ENCODE results near the gene PCLO. TPM values are rescaled to one million over a fixed set of nuclear protein-coding genes. Genes with fewer than 3 reads are reported as not detected.
A peak's percentile ranks its signal among the peaks of the same experiment; 100 is the strongest.

Gene PCLO
- total RNA-seq, 1 experiment from 2014 or later = 3.1 TPM

DNA sequence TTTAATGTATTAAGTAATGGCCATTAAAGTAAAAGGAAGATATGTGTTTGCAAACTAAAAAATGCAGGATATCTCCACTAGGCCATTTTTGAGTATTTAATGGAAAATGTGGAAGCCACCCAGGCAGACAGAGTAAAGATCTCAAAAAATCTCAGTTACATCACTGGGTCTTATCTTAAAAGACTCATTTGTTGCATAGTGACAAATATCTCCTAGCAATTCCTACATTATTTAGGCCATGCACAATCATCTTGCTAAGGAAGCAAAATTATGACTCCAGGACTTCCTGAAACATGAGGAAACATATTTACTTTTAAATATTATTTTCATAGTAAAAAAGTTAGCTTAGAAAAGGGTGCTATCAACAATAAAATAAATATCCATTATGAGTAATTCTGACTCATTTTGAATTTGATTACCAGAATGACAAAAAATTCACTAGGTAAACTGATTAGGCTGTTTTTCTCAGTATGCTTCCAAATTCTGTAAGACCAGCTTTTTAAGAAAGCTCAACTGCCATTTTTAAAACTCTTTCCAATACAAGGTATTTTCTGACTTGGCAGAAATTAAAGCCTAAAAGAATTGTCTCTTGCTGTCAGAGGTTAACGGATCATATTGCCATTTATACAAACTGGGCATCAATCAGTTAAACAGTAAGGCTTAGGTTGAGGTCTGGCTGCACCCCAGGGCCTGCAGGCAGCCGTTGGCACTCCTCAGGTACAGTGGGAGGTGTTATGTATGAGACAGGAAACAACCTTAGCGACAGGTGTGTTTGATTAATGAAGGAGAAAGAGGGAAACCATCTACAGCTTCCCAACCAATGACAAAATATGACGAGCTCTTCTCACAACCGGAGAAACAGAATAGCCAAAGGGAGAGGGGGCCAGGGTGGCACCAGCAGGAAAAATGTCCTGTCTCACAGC, 31.8 kb downstream of the PCLO start:
- no peak overlapping the region for H4K5ac ChIP-seq (ENCODE audit: insufficient read length, low read depth, low read length)
- H2BK20ac ChIP-seq (ENCODE audit: low read depth, low read length, poor library complexity, severe bottlenecking) = no peak overlapping the region
- H3K27me3 ChIP-seq (ENCODE audit: insufficient read depth, low read length) = no peaks in the 10 kb centered on the region
- no peak overlapping the region for H3K9ac ChIP-seq (ENCODE audit: extremely low read depth, insufficient read length, low read length)
- peaks cover 1 to 2% of the 10 kb centered on the region in 2 experiments; a peak in 2 of 5 replicates for H3K9me3 Mint-ChIP-seq
- H2BK5ac ChIP-seq (ENCODE audit: insufficient read length, low read length) = no peak overlapping the region
- no peak overlapping the region for H2BK120ac ChIP-seq (ENCODE audit: low read depth, low read length, poor library complexity, severe bottlenecking)
- peaks cover 2 to 12% (median 12%) of the 10 kb centered on the region in 3 experiments; a peak in 5 of 7 replicates for H3K36me3 Mint-ChIP-seq (ENCODE audit: insufficient read depth in 1 of 3, low read depth in 3 of 3)
- no peak overlapping the region for H3K18ac ChIP-seq (ENCODE audit: insufficient read length, low read depth, low read length)
- no peaks in the 10 kb centered on the region for H3K4me1 ChIP-seq (ENCODE audit: insufficient read depth, low read length)
- no peak overlapping the region for H3T11ph ChIP-seq (ENCODE audit: low read length)
- no peaks in the 10 kb centered on the region for H3K9me3 ChIP-seq (ENCODE audit: control insufficient read depth, low read depth, low read length)
- no peaks in the 10 kb centered on the region for H3K4me1 Mint-ChIP-seq
- no peaks in the 10 kb centered on the region for H3K79me1 ChIP-seq (ENCODE audit: insufficient read depth, low read depth, low read length, poor library complexity, severe bottlenecking)
- H2AFZ ChIP-seq (ENCODE audit: low read length) = no peak overlapping the region
- H2BK15ac ChIP-seq (ENCODE audit: low read depth, low read length) = no peak overlapping the region
- H3K27ac ChIP-seq (ENCODE audit: insufficient read length, low read depth, low read length) = no peak overlapping the region
- H4K8ac ChIP-seq (replicated peaks; ENCODE audit: insufficient read length, low read depth, low read length) = no peak overlapping the region
- no peak overlapping the region for H2AK5ac ChIP-seq (ENCODE audit: insufficient read length, low read length)
- no peak overlapping the region for H2BK12ac ChIP-seq (ENCODE audit: insufficient read length, low read depth, low read length)
- WGBS (ENCODE audit: extremely low coverage, insufficient read length, low lambda C conversion rate) = no CpG with 5 or more reads among the region's 5 CpGs
- H4K20me1 ChIP-seq (ENCODE audit: control insufficient read depth, insufficient read depth, insufficient read length) = no peaks in the 10 kb centered on the region
- no peak overlapping the region for H3K4me3 Mint-ChIP-seq
- H3K4ac ChIP-seq (ENCODE audit: low read depth, low read length) = no peak overlapping the region
- H3K14ac ChIP-seq (ENCODE audit: insufficient read depth, low read length) = no peak overlapping the region
- no peaks in the 10 kb centered on the region for H3K23me2 ChIP-seq (ENCODE audit: insufficient read length, low read depth, low read length, poor library complexity, severe bottlenecking)
- no peak overlapping the region for H3K56ac ChIP-seq (ENCODE audit: insufficient read length, low read depth, low read length)
- peak overlapping the region in 2 of 3 experiments; percentile 24 to 57; a peak in 3 of 7 replicates for H3K27ac Mint-ChIP-seq
- no peak for DNase-seq
- H3K79me2 ChIP-seq (ENCODE audit: insufficient read depth, low read length) = no peaks in the 10 kb centered on the region
- TF ChIP-seq, protein P1, sequence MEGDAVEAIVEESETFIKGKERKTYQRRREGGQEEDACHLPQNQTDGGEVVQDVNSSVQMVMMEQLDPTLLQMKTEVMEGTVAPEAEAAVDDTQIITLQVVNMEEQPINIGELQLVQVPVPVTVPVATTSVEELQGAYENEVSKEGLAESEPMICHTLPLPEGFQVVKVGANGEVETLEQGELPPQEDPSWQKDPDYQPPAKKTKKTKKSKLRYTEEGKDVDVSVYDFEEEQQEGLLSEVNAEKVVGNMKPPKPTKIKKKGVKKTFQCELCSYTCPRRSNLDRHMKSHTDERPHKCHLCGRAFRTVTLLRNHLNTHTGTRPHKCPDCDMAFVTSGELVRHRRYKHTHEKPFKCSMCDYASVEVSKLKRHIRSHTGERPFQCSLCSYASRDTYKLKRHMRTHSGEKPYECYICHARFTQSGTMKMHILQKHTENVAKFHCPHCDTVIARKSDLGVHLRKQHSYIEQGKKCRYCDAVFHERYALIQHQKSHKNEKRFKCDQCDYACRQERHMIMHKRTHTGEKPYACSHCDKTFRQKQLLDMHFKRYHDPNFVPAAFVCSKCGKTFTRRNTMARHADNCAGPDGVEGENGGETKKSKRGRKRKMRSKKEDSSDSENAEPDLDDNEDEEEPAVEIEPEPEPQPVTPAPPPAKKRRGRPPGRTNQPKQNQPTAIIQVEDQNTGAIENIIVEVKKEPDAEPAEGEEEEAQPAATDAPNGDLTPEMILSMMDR (conservative IDR thresholded peaks at IDR 0.05) = no peak
- no peaks in the 10 kb centered on the region for H3K27me3 Mint-ChIP-seq (ENCODE audit: low read depth)
- H4K91ac ChIP-seq (ENCODE audit: insufficient read length, low read depth, low read length) = no peak overlapping the region
- no peak overlapping the region for H3K23ac ChIP-seq (ENCODE audit: insufficient read length, low read depth, low read length)
- H3K4me2 ChIP-seq (ENCODE audit: insufficient read depth, insufficient read length, low read length) = no peak overlapping the region
